Peyer's patch (tissue), 4 donors: ENCODE measurements around the gene WNT9B.

Source experiments
- CTCF ChIP-seq, 6 experiments: fragments of 450-650 bp in 4 of 6; fragments of 200-600 bp in 2 of 6; sonication (generic) in 1 of 6; IDR thresholded peaks; one replicate each; pipeline ENCODE4 v1.5.1; 2017 to 2019; ENCODE audit warnings: antibody characterized with exemption in 6 of 6, mild to moderate bottlenecking in 3 of 6, moderate library complexity in 1 of 6
- POLR2A ChIP-seq, 2 donors: fragments of 450-650 bp; IDR thresholded peaks; one replicate each; pipeline ENCODE4 v1.5.1; 2017; ENCODE audit warnings: antibody characterized with exemption in 2 of 2, mild to moderate bottlenecking in 2 of 2, moderate library complexity in 2 of 2

GRCh38 chr17:46877466-46877865 lies 26.1 kb downstream of the WNT9B start:
- TF ChIP-seq CTCF (IDR thresholded peaks at IDR 0.05), result no peak
- no peak for TF ChIP-seq POLR2A (IDR thresholded peaks at IDR 0.05)
